Dermis blood vessel endothelial cell (primary cell): ENCODE measurements around the gene TEX19. TPM values are rescaled to one million over a fixed set of nuclear protein-coding genes. Genes with fewer than 3 reads are reported as not detected.
"Not testable (repeated sequence)": the region's sequence is repeated elsewhere in the genome, so short reads cannot be mapped to it uniquely, and the experiment has no call there.

Experiments
- DNase-seq: peaks from one replicate; pipeline ENCODE4 v3.0.0; 2010
- total RNA-seq: library from RNA; depleted of rRNA; stranded (reverse); fragments of >200 nt; gene quantifications from 2 replicates; pipeline ENCODE4 v1.2.3, GENCODE V29; 2014

TEX19 gene
- total RNA-seq, 1 donor from 2014 or later: not detected

- peak; percentile 73 for DNase-seq
Observed at GRCh38 chr17:82338858-82339633, 20.0 kb upstream of the TEX19 start.

GRCh38 chr17:82339634-82340580, 19.1 kb upstream of the TEX19 start:
- no peak for DNase-seq

GRCh38 chr17:82342361-82343079, 16.5 kb upstream of the TEX19 start:
- DNase-seq: no peak

- DNase-seq: no peak
Observed at GRCh38 chr17:82343560-82343959, 15.5 kb upstream of the TEX19 start.

GRCh38 chr17:82344175-82344907, 14.7 kb upstream of the TEX19 start:
- DNase-seq: no peak

- no peak for DNase-seq
Observed at GRCh38 chr17:82345151-82345976, 13.7 kb upstream of the TEX19 start.

GRCh38 chr17:82346342-82347300, 12.4 kb upstream of the TEX19 start:
- no peak for DNase-seq

GRCh38 chr17:82347994-82348393, 11.1 kb upstream of the TEX19 start:
- not testable (repeated sequence) for DNase-seq

GRCh38 chr17:82348434-82348833, 10.6 kb upstream of the TEX19 start:
- no peak for DNase-seq

- no peak for DNase-seq
Observed at GRCh38 chr17:82348866-82349265, 10.2 kb upstream of the TEX19 start.

GRCh38 chr17:82349287-82349701, 9.8 kb upstream of the TEX19 start:
- no peak for DNase-seq

GRCh38 chr17:82350182-82351030, 8.6 kb upstream of the TEX19 start:
- DNase-seq: no peak

- DNase-seq: no peak
Observed at GRCh38 chr17:82351254-82351712, 7.8 kb upstream of the TEX19 start.

GRCh38 chr17:82351713-82352488, 7.1 kb upstream of the TEX19 start:
- peak; percentile 95 for DNase-seq

GRCh38 chr17:82353484-82353883, 5.6 kb upstream of the TEX19 start:
- no peak for DNase-seq

- no peak for DNase-seq
Observed at GRCh38 chr17:82354804-82355308, 4.2 kb upstream of the TEX19 start.

GRCh38 chr17:82355770-82356427, 3.1 kb upstream of the TEX19 start:
- no peak for DNase-seq
